ENCODE data around the gene GCSH. TPM values are rescaled to one million over a fixed set of nuclear protein-coding genes. Genes with fewer than 3 reads are reported as not detected.

Gene GCSH
- polyA plus RNA-seq, 1 of the 3 experiments (the other 2 are of a cell fraction) = 20.7 TPM

- POLR2A ChIA-PET = no interaction called here
- Histone ChIP-seq H2AFZ (ENCODE audit: low read depth) (no peak overlapping the region), H3K9me3 (no peaks in the 10 kb centered on the region), H3K4me1 (ENCODE audit: control insufficient read depth in 1 of 2, insufficient read depth in 2 of 2, low read depth in 1 of 2, low read length in 1 of 2) (peaks cover 0 to 2% of the 10 kb centered on the region in 2 experiments; a peak in 2 of 4 replicates), H3K27ac (ENCODE audit: low read depth in 2 of 2, low read length in 1 of 2) (no peak overlapping the region), H3K4me3 (ENCODE audit: low read depth in 2 of 2, low read length in 1 of 2) (no peak overlapping the region), H3K4me2 (no peak overlapping the region), H4K20me1 (ENCODE audit: insufficient read depth) (peaks cover 9% of the 10 kb centered on the region; the same call in 1 of the 2 replicates), H3K9ac (no peak overlapping the region), H3K79me2 (ENCODE audit: insufficient read depth) (peaks cover 33% of the 10 kb centered on the region), H3F3A (replicated peaks; ENCODE audit: insufficient read depth) (peaks cover 7% of the 10 kb centered on the region), H3K36me3 (replicated peaks in 1 of 2; ENCODE audit: control insufficient read depth in 1 of 2, insufficient read depth in 2 of 2, low read length in 1 of 2) (peaks cover 40 to 71% of the 10 kb centered on the region in 2 experiments), H3K9me2 (no peaks in the 10 kb centered on the region), H3K27me3 (ENCODE audit: insufficient read depth) (no peaks in the 10 kb centered on the region)
- CTCF ChIA-PET = no interaction called here
- DNase-seq = no peak
- WGBS (ENCODE audit: low lambda C conversion rate) = 89% methylated on average over 2 of the region's 2 CpGs
- TF ChIP-seq RCOR1 (IDR thresholded peaks at IDR 0.05; ENCODE audit: low read length) (no peak), PBX3 (IDR thresholded peaks at IDR 0.05) (no peak), ZBTB33 (IDR thresholded peaks at IDR 0.05; ENCODE audit: borderline replicate concordance, low read depth) (no peak), POLR2AphosphoS5 (IDR thresholded peaks at IDR 0.05; ENCODE audit: low read depth, low read length) (no peak), TAF1 (IDR thresholded peaks at IDR 0.05; ENCODE audit: borderline replicate concordance, low read depth, low read length) (no peak), FOSL2 (IDR thresholded peaks at IDR 0.05; ENCODE audit: borderline replicate concordance, low read depth) (no peak), MXI1 (IDR thresholded peaks at IDR 0.05; ENCODE audit: low read depth, low read length) (no peak), RAD21 (IDR thresholded peaks at IDR 0.05; ENCODE audit: low read length) (no peak), IRF3 (IDR thresholded peaks at IDR 0.05; ENCODE audit: low read depth, low read length) (no peak), RFX5 (IDR thresholded peaks at IDR 0.05; ENCODE audit: low read length) (no peak), RXRA (IDR thresholded peaks at IDR 0.05; ENCODE audit: borderline replicate concordance, low read depth) (no peak), USF1 (IDR thresholded peaks at IDR 0.05; ENCODE audit: borderline replicate concordance, low read depth) (no peak), YY1 (IDR thresholded peaks at IDR 0.05; ENCODE audit: low read depth) (no peak), MAX (IDR thresholded peaks at IDR 0.05; ENCODE audit: low read depth) (no peak), MEF2A (IDR thresholded peaks at IDR 0.05; ENCODE audit: borderline replicate concordance, low read depth) (no peak), CHD2 (IDR thresholded peaks at IDR 0.05; ENCODE audit: low read length, partially characterized antibody) (no peak), FOXM1 (IDR thresholded peaks at IDR 0.05; ENCODE audit: low read depth) (no peak), NRF1 (IDR thresholded peaks at IDR 0.05; ENCODE audit: low read depth, low read length) (no peak), FOXJ3 (CRISPR knock-in tag; IDR thresholded peaks at IDR 0.05) (no peak)
These were observed 53.4 kb downstream of the GCSH start for GRCh38 chr16:81042821-81043220.

Measured in SK-N-SH (cell line).